HG03521 (cell line): ENCODE measurements around the gene KCNN1.

ENCODE experiments used
- ATAC-seq: cut with Tn5 transposase; IDR thresholded peaks from one replicate; pipeline ENCODE4 v1.9.1; 2021; ENCODE audit warnings: mild to moderate bottlenecking, moderate library complexity; ENCODE audit not compliant: unreplicated experiment

Gene KCNN1

DNA sequence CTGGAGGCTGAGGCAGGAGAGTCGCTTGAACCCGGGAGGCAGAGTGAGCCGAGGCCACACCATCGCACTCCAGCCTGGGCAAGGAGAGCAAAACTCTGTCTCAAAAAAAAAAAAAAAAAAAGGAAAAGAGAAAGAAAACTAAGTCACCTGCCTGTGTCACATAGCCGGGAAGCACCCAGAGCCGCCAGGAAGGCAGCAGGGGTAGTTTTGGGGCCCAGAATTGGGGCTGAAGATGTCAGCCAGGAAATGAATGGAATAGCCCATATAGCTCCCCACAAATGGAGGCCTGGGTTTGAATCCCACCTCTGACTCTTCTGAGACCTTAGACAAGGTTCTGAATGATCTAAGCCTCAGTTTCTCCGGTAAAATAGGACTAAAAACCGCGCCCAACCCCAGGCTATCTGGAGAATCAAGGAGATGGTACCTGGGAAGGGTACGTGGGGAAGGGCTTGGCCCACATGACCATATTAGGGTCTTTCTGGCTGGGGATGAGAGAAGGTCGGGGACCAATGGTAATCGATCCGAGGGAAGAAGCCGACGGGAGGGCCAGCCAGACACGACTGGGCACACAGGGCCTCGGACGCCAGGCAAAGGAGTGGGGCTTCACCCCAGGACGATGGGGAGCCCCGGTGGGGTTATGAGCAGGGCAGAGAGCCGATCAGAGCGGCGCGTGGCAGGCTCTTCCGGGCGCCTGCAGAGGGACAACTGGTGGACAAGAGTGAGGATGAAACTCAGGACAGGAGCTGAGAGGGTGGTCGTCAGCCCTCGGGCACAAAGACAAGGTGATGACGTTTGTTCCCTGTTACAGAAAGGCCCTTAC is 19.7 kb upstream of the KCNN1 start:
- ATAC-seq = peak; percentile 24

DNA sequence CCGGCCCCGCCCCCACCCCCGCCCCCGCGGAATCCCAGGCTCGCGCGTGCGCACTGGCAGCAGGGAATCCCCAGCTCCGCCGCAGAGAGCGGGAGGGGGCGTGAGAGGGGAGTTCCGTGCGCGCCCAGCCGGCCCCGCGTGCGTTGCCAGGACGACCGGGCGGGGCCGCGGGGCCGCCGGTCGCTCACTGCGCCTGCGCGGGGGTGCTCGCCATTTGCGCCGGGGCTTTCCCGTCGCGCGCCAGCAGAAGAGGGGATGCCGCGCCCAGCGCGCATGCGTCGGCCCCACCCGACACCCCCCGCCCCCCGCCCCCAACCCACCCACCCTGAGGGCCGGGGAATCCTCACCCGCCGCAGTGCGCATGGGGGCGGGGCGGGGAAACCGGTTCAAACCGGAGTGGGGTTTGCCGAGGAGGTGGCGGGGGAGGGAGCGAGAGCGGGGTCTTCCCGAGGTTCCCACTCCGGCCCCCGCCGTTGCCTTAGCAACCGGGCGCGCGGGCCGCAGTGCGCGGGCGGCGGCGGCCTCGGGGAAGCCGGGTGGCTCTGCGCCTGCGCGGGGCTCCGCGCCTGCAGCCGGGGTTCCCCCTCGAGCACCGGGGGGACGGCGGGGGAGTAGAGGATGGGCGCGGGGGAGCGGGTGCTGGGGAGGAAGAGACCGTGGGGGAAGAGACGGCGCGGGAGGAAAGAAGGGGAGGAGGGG is 18.9 kb upstream of the KCNN1 start:
- peak; percentile 70 for ATAC-seq

- ATAC-seq = no peak
Observed at GRCh38 chr19:17948514-17948900, 18.4 kb upstream of the KCNN1 start.

DNA sequence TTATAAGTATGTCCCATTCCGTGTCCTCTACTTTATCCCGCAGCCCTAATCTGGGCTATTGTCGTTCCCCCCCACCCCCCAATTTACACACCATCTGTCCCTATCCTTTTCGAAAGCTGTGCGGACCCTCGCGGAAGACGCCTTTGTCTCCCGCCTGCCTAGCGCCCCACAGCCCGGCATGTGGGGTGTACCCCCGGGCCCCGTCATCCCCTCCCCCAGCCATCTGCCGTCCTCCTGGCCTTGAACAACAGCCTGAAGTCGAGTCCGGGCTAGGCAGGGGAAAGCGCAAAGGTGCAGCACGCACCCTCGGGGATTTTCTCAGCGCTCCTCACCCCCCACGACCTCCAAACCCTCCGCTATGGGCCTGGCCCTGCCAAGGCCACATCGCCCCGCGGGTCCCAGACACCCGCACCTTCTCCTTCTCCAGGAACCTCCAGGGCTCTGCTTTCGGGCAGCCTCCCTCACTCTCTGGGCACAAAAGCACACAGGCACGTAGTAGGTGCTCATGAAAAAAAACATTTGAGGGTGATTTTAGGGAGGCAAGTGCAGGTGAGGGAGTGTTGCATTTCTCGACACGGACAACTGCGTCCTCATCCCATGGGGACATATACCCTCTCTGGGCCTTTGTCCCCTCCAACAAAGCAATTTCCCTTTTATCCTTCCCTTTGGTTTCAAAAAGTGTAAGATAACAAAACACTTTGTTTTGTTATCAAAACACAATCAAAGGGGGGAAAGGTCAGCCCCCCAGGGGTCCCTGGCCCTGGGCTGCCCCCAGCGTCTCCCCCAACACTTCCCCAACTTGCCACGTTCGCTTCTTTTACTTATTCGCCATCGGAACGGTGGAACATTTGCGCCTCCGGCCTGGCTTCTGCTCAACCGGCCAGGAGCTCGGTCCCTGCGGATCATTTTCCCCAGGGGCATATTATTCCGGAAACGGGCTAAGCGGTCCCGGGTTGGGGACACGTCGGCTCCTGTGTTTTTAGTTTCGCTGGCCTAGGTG is 17.7 kb upstream of the KCNN1 start:
- ATAC-seq = no peak

GRCh38 chr19:17949956-17950309 is 17.0 kb upstream of the KCNN1 start:
- ATAC-seq = no peak

GRCh38 chr19:17950310-17951156 is 16.4 kb upstream of the KCNN1 start:
- ATAC-seq = no peak

DNA sequence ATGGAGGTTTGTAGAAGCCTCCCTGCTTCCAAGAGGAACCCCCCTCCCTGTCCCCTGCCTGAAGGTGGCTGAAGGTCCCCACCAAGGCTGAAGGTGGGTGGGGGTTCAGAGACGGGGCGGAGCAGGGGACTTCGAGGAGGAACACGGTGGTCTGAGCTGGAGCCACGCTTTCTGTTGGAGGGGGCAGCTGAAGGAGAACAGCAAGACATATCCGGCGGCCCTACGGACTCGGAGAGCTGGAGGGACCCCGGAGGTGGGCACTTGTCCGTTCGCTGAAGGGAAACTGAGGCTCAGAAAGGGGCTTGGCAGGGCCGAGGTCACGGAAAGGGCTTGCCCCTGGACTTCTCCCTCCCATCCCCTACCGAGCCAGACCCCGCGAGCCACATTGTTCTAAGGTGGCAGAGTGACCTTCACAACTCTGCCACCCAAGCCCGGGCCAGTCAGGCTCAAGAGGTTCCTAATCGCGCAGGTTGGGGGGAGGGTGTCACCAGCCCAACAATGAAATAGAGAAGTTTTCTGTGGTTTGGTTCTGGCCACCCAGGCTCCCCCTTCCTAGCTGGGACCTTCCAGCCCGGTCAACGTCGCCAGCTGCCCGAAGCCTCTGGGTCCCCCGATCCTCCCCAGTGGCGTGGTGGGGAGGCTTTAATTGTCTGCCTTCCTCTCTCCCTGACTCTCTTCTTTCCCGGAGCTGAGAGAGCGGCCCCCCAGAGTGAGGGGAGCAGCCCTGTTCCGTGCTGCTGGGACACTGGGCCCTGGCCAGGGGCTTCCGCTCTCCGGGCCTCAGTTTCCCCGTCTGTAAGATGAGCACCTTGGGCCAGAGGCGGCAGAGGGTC is 15.5 kb upstream of the KCNN1 start:
- ATAC-seq = no peak

- no peak for ATAC-seq
Observed at GRCh38 chr19:17951990-17952976, 14.6 kb upstream of the KCNN1 start.

GRCh38 chr19:17953316-17953801 is 13.5 kb upstream of the KCNN1 start:
- ATAC-seq = no peak

- no peak for ATAC-seq
Observed at GRCh38 chr19:17953869-17954268, 13.0 kb upstream of the KCNN1 start.

DNA sequence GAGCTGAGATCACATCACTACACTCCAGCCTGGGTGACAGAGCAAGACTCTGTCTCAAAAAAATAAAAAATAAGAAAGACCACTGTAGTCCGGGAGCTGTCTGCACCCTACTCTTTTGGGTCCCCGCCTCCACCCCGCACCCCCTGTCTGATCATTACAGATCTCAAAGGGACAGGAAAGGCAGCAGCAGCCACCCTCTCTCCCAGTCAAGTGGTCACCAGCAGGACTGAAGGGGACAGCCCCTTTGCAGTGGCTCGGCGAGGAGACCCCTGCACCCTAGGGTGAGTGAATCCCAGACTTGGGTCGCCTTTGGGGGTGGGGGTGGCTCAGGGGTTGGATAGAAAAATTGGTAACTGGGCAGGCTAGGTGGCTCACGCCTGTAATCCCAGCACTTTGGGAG is 12.5 kb upstream of the KCNN1 start:
- ATAC-seq = no peak

- no peak for ATAC-seq
Observed at GRCh38 chr19:17957149-17957849, 9.6 kb upstream of the KCNN1 start.

GRCh38 chr19:17957885-17958284 is 9.0 kb upstream of the KCNN1 start:
- ATAC-seq = no peak

DNA sequence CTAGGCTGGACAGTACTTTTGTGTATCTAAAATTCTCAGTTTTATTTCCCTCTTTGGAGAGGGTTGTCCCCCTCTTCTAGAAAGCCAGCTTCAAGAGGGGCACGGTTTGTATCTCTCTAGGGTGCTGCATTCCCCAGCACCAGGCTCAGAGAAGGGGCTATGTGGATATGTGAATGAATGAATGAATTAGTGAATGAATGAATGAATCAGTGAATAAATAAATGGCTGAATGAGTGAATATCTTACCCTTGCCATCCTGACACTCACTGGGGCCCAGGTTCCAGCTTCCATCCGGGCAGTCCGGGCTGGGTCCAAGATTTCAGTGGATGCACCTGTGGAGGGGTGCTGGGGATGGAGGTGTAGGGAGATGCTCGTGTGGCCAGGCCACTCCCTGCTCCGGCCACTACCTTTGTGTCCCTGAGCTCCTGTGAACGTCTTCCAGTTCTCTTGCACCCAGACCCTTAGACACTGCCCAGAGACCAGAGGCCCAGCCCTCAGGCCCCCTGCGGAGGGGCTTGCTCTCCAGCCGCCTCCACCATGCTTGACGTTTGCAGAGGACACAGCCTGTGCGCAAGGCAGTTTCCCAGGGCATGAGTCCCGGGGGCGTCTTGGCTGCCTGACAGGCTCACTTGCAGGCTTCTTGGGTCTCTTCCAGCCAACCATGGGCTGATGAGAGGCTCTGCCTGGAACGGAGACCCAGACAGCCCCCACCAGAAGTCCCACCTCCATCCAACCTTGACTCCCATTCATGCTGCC is 2.8 kb upstream of the KCNN1 start:
- no peak for ATAC-seq

DNA sequence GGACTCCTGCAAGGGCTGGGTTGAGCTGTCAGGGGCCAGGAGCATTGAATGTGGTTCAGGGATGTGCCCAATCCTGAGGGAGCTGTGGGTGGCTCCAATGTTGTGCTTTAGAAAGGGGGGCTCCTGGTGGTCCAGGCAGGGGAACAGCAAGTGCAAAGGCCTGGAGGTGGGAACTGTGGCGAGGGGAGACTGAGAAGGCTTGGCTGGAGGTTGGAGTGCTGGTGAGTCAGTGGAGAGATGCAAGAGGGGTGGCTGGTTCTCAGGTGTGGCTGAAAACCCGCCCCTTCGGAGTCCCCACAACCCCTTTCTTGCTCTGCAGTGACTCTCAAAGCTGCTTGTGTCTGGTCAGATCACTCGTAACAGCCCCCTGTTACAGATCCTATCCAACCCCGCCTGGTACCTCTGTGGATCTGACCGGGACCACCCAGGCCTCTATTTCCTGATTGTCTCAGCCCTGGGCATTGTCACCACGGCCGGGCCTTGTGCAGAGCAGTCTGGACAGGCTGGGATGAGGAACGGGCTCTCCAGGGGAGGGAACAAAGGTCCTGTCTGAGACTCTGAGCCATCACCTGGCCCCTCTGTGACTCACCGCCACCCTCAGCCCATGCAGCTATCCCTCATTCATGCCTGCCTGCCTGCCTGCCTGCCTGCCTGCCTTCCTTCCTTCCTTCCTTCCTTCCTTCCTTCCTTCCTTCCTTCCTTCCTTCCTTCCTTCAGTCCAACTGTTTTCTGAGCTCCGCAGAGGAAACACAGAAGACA is 1.4 kb upstream of the KCNN1 start:
- ATAC-seq = no peak

DNA sequence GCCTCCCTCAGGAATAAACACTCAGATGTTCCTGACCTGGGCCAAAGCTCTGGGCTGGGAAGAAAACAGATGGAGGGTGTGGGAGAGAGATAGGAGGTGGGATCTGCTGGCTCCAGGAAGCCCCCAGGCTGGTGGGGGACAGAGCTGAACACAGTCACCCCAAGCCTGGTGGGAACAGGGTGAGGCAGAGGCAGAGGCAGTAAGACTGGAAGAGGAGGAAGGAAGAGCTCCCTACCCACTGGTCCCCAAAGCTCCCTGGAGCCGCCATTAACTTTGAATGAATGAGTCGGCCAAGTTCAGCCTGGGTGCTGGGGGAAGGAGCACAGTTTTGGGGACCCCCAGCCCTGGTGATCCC is 801 bp upstream of the KCNN1 start:
- no peak for ATAC-seq
